Right lobe of liver (tissue), 4 donors: Measurements from ENCODE around the gene HECTD4.

ENCODE experiments used
- CTCF ChIP-seq, 4 donors: fragments of 200-600 bp in 3 of 4; fragments of 450-650 bp in 1 of 4; IDR thresholded peaks; one replicate each; pipeline versions ENCODE4 v1.5.1 to v1.8.0; 2016 to 2022; ENCODE audit warnings: antibody characterized with exemption in 4 of 4, mild to moderate bottlenecking in 2 of 4
- POLR2A ChIP-seq: fragments of 450-650 bp; IDR thresholded peaks from one replicate; pipeline ENCODE4 v1.6.1; 2017; ENCODE audit warnings: antibody characterized with exemption, mild to moderate bottlenecking
- donor health status: DM: no; HTN: no; CAD: no.
- donor health status: DM: no; HTN: no; CAD: no.
- donor health status: DM: no; HTN: yes; CAD: no.

- no peak for TF ChIP-seq POLR2A
- TF ChIP-seq CTCF (IDR thresholded peaks at IDR 0.05) = no peak
These were observed 45.5 kb upstream of the HECTD4 start for GRCh38 chr12:112427760-112428159.
